ENCODE measurements around the gene PCBP3.

GRCh38 chr21:45883090-45883489 lies 239.6 kb downstream of the PCBP3 start:
- TF ChIP-seq POLR2A (IDR thresholded peaks at IDR 0.05) = no peak
- TF ChIP-seq CTCF (IDR thresholded peaks at IDR 0.05) = no peak

Measured in right lobe of liver (tissue), 4 donors.